ENCODE data around the gene MAPK14.

GRCh38 chr6:36027501-36028087, at the start of gene MAPK14:
- TF ChIP-seq, protein P1, sequence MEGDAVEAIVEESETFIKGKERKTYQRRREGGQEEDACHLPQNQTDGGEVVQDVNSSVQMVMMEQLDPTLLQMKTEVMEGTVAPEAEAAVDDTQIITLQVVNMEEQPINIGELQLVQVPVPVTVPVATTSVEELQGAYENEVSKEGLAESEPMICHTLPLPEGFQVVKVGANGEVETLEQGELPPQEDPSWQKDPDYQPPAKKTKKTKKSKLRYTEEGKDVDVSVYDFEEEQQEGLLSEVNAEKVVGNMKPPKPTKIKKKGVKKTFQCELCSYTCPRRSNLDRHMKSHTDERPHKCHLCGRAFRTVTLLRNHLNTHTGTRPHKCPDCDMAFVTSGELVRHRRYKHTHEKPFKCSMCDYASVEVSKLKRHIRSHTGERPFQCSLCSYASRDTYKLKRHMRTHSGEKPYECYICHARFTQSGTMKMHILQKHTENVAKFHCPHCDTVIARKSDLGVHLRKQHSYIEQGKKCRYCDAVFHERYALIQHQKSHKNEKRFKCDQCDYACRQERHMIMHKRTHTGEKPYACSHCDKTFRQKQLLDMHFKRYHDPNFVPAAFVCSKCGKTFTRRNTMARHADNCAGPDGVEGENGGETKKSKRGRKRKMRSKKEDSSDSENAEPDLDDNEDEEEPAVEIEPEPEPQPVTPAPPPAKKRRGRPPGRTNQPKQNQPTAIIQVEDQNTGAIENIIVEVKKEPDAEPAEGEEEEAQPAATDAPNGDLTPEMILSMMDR (IDR thresholded peaks at IDR 0.05), result peak; percentile 86 to 96 (median 95)
- TF ChIP-seq POLR2AphosphoS5 (IDR thresholded peaks at IDR 0.05) (peak; percentile 98 to 99 (median 99)), POLR2A (IDR thresholded peaks at IDR 0.05) (peak; percentile 94 to 95)
